HL-60 (cell line): ENCODE measurements around the gene XKR7.

Experiments used
- DNase-seq, 2 experiments: peaks; one replicate each; pipeline ENCODE4 v3.0.0-alpha.2; 2010 to 2020; ENCODE audit warnings: low read depth in 1 of 2, low spot score in 1 of 2
- H3K27ac ChIP-seq: fragments of 250-450 bp; sonication (Bioruptor Pico); replicated peaks from 2 replicates; pipeline ENCODE4 v1.5.1; 2020; ENCODE audit warnings: mild to moderate bottlenecking, moderate library complexity
- H3K27me3 ChIP-seq: fragments of 250-450 bp; sonication (Bioruptor Pico); 2 replicates; pipeline ENCODE4 v1.5.1; 2021; ENCODE audit warnings: mild to moderate bottlenecking, moderate library complexity; ENCODE audit not compliant: insufficient read depth, poor library complexity, severe bottlenecking
- H3K4me3 ChIP-seq: replicated peaks from 2 replicates; pipeline ENCODE4 v1.5.1; 2011; ENCODE audit warnings: mild to moderate bottlenecking, control low read depth, low read length; ENCODE audit not compliant: insufficient read depth
- CTCF ChIP-seq: IDR thresholded peaks from one replicate; pipeline ENCODE4 v1.5.1; 2011; ENCODE audit warnings: low read length, control low read depth, inconsistent platforms; ENCODE audit not compliant: insufficient read depth
- GABPA ChIP-seq: IDR thresholded peaks from 2 replicates; pipeline ENCODE4 v1.6.1; 2012; ENCODE audit warnings: low read depth
- POLR2AphosphoS5 ChIP-seq: IDR thresholded peaks from 2 replicates; pipeline ENCODE4 v1.6.1; 2012; ENCODE audit warnings: low read depth
- REST ChIP-seq: IDR thresholded peaks from 2 replicates; pipeline ENCODE4 v1.6.1; 2012; ENCODE audit warnings: low read depth; ENCODE audit not compliant: insufficient replicate concordance
- SPI1 ChIP-seq: IDR thresholded peaks from 2 replicates; pipeline ENCODE4 v1.6.1; 2012; ENCODE audit warnings: low read depth, mild to moderate bottlenecking, borderline replicate concordance

The XKR7 gene

GRCh38 chr20:31990641-31991338 lies 22.8 kb downstream of the XKR7 start:
- Histone ChIP-seq H3K27me3 (peaks cover 25% of the 10 kb centered on the region), H3K27ac (no peak overlapping the region), H3K4me3 (no peak overlapping the region)
- no peak for TF ChIP-seq REST
- TF ChIP-seq SPI1, result no peak
- TF ChIP-seq GABPA, result no peak
- no peak for TF ChIP-seq POLR2AphosphoS5
- no peak for TF ChIP-seq CTCF
- DNase-seq, result no peak

- no peak for DNase-seq
- Histone ChIP-seq H3K27ac (no peak overlapping the region), H3K27me3 (peaks cover 29% of the 10 kb centered on the region), H3K4me3 (no peak overlapping the region)
- TF ChIP-seq POLR2AphosphoS5 (no peak), REST (no peak), SPI1 (no peak), CTCF (no peak), GABPA (no peak)
These were observed 23.4 kb downstream of the XKR7 start for GRCh38 chr20:31991339-31991705.

- no peak overlapping the region for H3K4me3 ChIP-seq
- H3K27ac ChIP-seq, result no peak overlapping the region
- no peak for DNase-seq
- H3K27me3 ChIP-seq, result peaks cover 29% of the 10 kb centered on the region
- no peak for TF ChIP-seq REST
- TF ChIP-seq POLR2AphosphoS5, result no peak
- TF ChIP-seq GABPA, result no peak
- no peak for TF ChIP-seq SPI1
- no peak for TF ChIP-seq CTCF
These were observed 24.1 kb downstream of the XKR7 start for GRCh38 chr20:31992086-31992485.
